ENCODE results near the gene CD300LD. TPM values are rescaled to one million over a fixed set of nuclear protein-coding genes. Genes with fewer than 3 reads are reported as not detected.

The CD300LD gene
- total and polyA plus RNA-seq, 2 of the 8 experiments (the other 6 are each of a cell fraction or from before 2014, with no cell fraction given) = not detected

GRCh38 chr17:74543406-74543805 is 48.7 kb downstream of the CD300LD start:
- no peak overlapping the region for H4K91ac ChIP-seq (replicated peaks; ENCODE audit: insufficient read length, low read length)
- H3K4me1 ChIP-seq (replicated peaks in 1 of 4; ENCODE audit: control insufficient read depth in 3 of 4, insufficient read depth in 4 of 4, low read length in 3 of 4) = no peaks in the 10 kb centered on the region
- H3K23ac ChIP-seq (ENCODE audit: insufficient read length) = no peak overlapping the region
- peaks cover 0 to 2% of the 10 kb centered on the region in 2 experiments for H4K20me1 ChIP-seq (replicated peaks in 1 of 2; ENCODE audit: control insufficient read depth in 1 of 2, insufficient read depth in 2 of 2, low read length in 2 of 2)
- 0 out of 2 replicates have a peak, but pooled peaks cover 2% of the 10 kb centered on the region for H3K23me2 ChIP-seq (ENCODE audit: low read depth, low read length)
- H3K9me3 ChIP-seq (ENCODE audit: insufficient read depth in 2 of 2, low read depth in 1 of 2, low read length in 1 of 2) = no peaks in the 10 kb centered on the region
- no peak overlapping the region for H3K9ac ChIP-seq (replicated peaks in 1 of 4; ENCODE audit: extremely low read depth in 1 of 4, low read depth in 3 of 4, low read length in 3 of 4)
- H3K56ac ChIP-seq (replicated peaks; ENCODE audit: insufficient read length, low read depth, low read length) = no peak overlapping the region
- H3K14ac ChIP-seq (ENCODE audit: insufficient read length) = no peak overlapping the region
- H3K4ac ChIP-seq (replicated peaks; ENCODE audit: insufficient read length, low read depth, low read length) = no peak overlapping the region
- H3K79me1 ChIP-seq (ENCODE audit: low read depth, low read length) = no peaks in the 10 kb centered on the region
- no peak overlapping the region for H3K18ac ChIP-seq (ENCODE audit: extremely low read depth, low read length)
- H3K36me3 ChIP-seq (ENCODE audit: control insufficient read depth in 2 of 4, insufficient read depth in 4 of 4, low read length in 3 of 4) = no peaks in the 10 kb centered on the region
- H2BK5ac ChIP-seq (ENCODE audit: low read depth, low read length) = no peak overlapping the region
- 0 out of 2 replicates have a peak overlapping the region, but pooled peaks have one; percentile 7 for H2BK12ac ChIP-seq (ENCODE audit: low read depth, low read length)
- 79% methylated on average over 14 of the region's 14 CpGs; no CpG with 5 or more reads in 1 of the 2 experiments for WGBS, 2 experiments (ENCODE audit: extremely low coverage in 1 of 2, insufficient coverage in 1 of 2, insufficient read length in 1 of 2, insufficient replicate concordance in 2 of 2, low coverage in 1 of 2, low lambda C conversion rate in 2 of 2, missing lambda C conversion rate in 1 of 2)
- FAIRE-seq (no peak), DNase-seq (ENCODE audit: low read depth in 1 of 2, low spot score in 2 of 2) (no peak)
- H3K4me2 ChIP-seq (ENCODE audit: insufficient read depth in 1 of 2, low read depth in 2 of 2, low read length in 2 of 2) = no peak overlapping the region
- no peak overlapping the region for H3K4me3 ChIP-seq (ENCODE audit: extremely low read depth in 1 of 4, insufficient read depth in 2 of 4, low read depth in 3 of 4, low read length in 4 of 4)
- H3K27ac ChIP-seq (ENCODE audit: low read depth, low read length) = no peak overlapping the region
- H2BK15ac ChIP-seq (ENCODE audit: low read length) = no peak overlapping the region
- H2BK120ac ChIP-seq (replicated peaks; ENCODE audit: low read depth, low read length) = no peak overlapping the region
- H2AFZ ChIP-seq (ENCODE audit: low read length) = no peak overlapping the region
- no peak overlapping the region for H2AK5ac ChIP-seq (ENCODE audit: low read depth, low read length)
- no peaks in the 10 kb centered on the region; a peak in 1 of 7 replicates for H3K27me3 ChIP-seq (replicated peaks in 1 of 4; ENCODE audit: control insufficient read depth in 3 of 4, extremely low read depth in 1 of 4, insufficient read depth in 3 of 4, low read length in 3 of 4)
- ChIA-PET CTCF (ENCODE audit: partially characterized antibody) (interaction anchor here (0.7 to 1.0 kb wide), 5 partner anchors 17 to 238 kb away, joined by 3 to 4 read pairs (median 3); no protein-coding TSS in a partner anchor), POLR2A (ENCODE audit: partially characterized antibody) (no interaction called here)
- no peak overlapping the region for H2BK20ac ChIP-seq (ENCODE audit: low read length)
- H4K5ac ChIP-seq (ENCODE audit: insufficient read length, low read depth, low read length) = no peak overlapping the region
- H4K8ac ChIP-seq (ENCODE audit: extremely low read depth, insufficient read depth, low read length) = 0 out of 2 replicates have a peak overlapping the region, but pooled peaks have one; percentile 14
- H3K79me2 ChIP-seq (ENCODE audit: control insufficient read depth in 1 of 2, insufficient read depth in 2 of 2, low read length in 2 of 2) = no peaks in the 10 kb centered on the region
- TF ChIP-seq RAD21 (IDR thresholded peaks at IDR 0.05 in 1 of 2, conservative IDR thresholded peaks at IDR 0.05 in 1 of 2; ENCODE audit: low read depth in 2 of 2, low read length in 2 of 2) = peak; percentile 28 to 36; a peak in 3 of 4 replicates
- no peak for TF ChIP-seq CREB1 (IDR thresholded peaks at IDR 0.05)
- TF ChIP-seq JUND (IDR thresholded peaks at IDR 0.05; ENCODE audit: low read length) = no peak
- no peak for TF ChIP-seq BRCA1 (IDR thresholded peaks at IDR 0.05; ENCODE audit: low read depth, low read length)
- TF ChIP-seq POLR2A (IDR thresholded peaks at IDR 0.05; ENCODE audit: control extremely low read depth in 1 of 2, low read depth in 2 of 2, low read length in 2 of 2) = no peak
- no peak for TF ChIP-seq YY1 (IDR thresholded peaks at IDR 0.05; ENCODE audit: low read depth, low read length)
- TF ChIP-seq SP2 (IDR thresholded peaks at IDR 0.05; ENCODE audit: low read length) = no peak
- no peak for TF ChIP-seq TCF12 (IDR thresholded peaks at IDR 0.05; ENCODE audit: low read depth, low read length)
- no peak for TF ChIP-seq ZNF274 (IDR thresholded peaks at IDR 0.05; ENCODE audit: borderline replicate concordance, extremely low read depth, low read length)
- TF ChIP-seq POLR2AphosphoS5 (IDR thresholded peaks at IDR 0.05; ENCODE audit: low read depth, low read length) = no peak
- TF ChIP-seq CEBPB (IDR thresholded peaks at IDR 0.05; ENCODE audit: low read depth, low read length) = no peak
- no peak for TF ChIP-seq CHD1 (IDR thresholded peaks at IDR 0.05; ENCODE audit: low read depth, low read length)
- peak in 2 of 3 experiments; percentile 24 to 29; a peak in 2 of 4 replicates for TF ChIP-seq CTCF (IDR thresholded peaks at IDR 0.05; ENCODE audit: control extremely low read depth in 1 of 3, insufficient read depth in 1 of 3, low read depth in 1 of 3, low read length in 3 of 3)

Measured in H1 (cell line).